CD4-positive, alpha-beta T cell (primary cell): ENCODE measurements around the gene TIMM22. TPM values are rescaled to one million over a fixed set of nuclear protein-coding genes. Genes with fewer than 3 reads are reported as not detected.

Experiments
- ATAC-seq: fragments of 200-7000 bp; cut with Tn5 transposase; one replicate; pipeline ENCODE4 v1.10.0; 2022; ENCODE audit warnings: mild to moderate bottlenecking; ENCODE audit not compliant: poor library complexity
- CTCF ChIA-PET: fragments of 350-600 bp; sonication (Branson Sonifier 250); formaldehyde crosslinking; loops from one replicate; lab custom pipeline; 2021; ENCODE audit warnings: antibody characterized with exemption, inconsistent platforms; lab: Charles Lee
- POLR2A ChIA-PET: fragments of 350-600 bp; sonication (Branson Sonifier 250); formaldehyde crosslinking; loops from one replicate; lab custom pipeline; 2021; ENCODE audit warnings: antibody characterized with exemption, inconsistent platforms; lab: Charles Lee
- DNase-seq, 14 experiments: peaks; one replicate each; pipeline ENCODE4 v3.0.0-alpha.2; 2013 to 2020; ENCODE audit warnings: mixed read lengths in 2 of 14
- H3K27ac ChIP-seq, 2 donors: one replicate each; pipeline versions ENCODE4 v1.5.1 to v1.7.0; 2013; ENCODE audit warnings: low read length in 2 of 2, low read depth in 1 of 2, mild to moderate bottlenecking in 1 of 2
- H3K27me3 ChIP-seq, 2 experiments: 1 replicate in 1 of 2; 2 replicates in 1 of 2; pipeline versions ENCODE4 v1.6.1 to v1.7.0; 2013; ENCODE audit warnings: low read length in 2 of 2, control low read depth in 1 of 2, mild to moderate bottlenecking in 1 of 2, moderate library complexity in 1 of 2; ENCODE audit not compliant: insufficient read depth in 2 of 2, control insufficient read depth in 1 of 2
- H3K36me3 ChIP-seq: one replicate; pipeline ENCODE4 v1.6.1; 2013; ENCODE audit warnings: low read length, control low read depth; ENCODE audit not compliant: insufficient read depth
- H3K4me1 ChIP-seq: one replicate; pipeline ENCODE4 v1.6.1; 2013; ENCODE audit warnings: low read length, control low read depth; ENCODE audit not compliant: insufficient read depth
- H3K4me3 ChIP-seq: one replicate; pipeline ENCODE4 v1.5.1; 2013; ENCODE audit warnings: mild to moderate bottlenecking, low read length, moderate library complexity
- H3K9me3 ChIP-seq, 2 experiments: 1 replicate in 1 of 2; 2 replicates in 1 of 2; pipeline versions ENCODE4 v1.6.1 to v1.7.0; 2013; ENCODE audit warnings: low read length in 2 of 2, mild to moderate bottlenecking in 2 of 2, control low read depth in 1 of 2, moderate library complexity in 1 of 2; ENCODE audit not compliant: control insufficient read depth in 1 of 2, insufficient read depth in 1 of 2
- H3K27ac Mint-ChIP-seq: one replicate; pipeline ENCODE4 v1.8.0; 2020; ENCODE audit warnings: mixed read lengths
- H3K27me3 Mint-ChIP-seq: one replicate; pipeline ENCODE4 v1.8.0; 2021; ENCODE audit warnings: mixed read lengths
- H3K36me3 Mint-ChIP-seq: one replicate; pipeline ENCODE4 v1.8.0; 2021; ENCODE audit warnings: low read depth, mixed read lengths
- H3K4me1 Mint-ChIP-seq: one replicate; pipeline ENCODE4 v1.8.0; 2021; ENCODE audit warnings: low read depth, mixed read lengths
- H3K4me3 Mint-ChIP-seq: one replicate; pipeline ENCODE4 v1.8.0; 2020; ENCODE audit warnings: mild to moderate bottlenecking, mixed read lengths
- H3K9me3 Mint-ChIP-seq: one replicate; pipeline ENCODE4 v1.8.0; 2020; ENCODE audit warnings: mixed read lengths
- CTCF ChIP-seq: fragments of 200-600 bp; IDR thresholded peaks from one replicate; pipeline ENCODE4 v1.8.0; 2022; ENCODE audit warnings: antibody characterized with exemption, mild to moderate bottlenecking
- intact Hi-C, 2 experiments: fragments of 100-400 bp; cut with DNase I in 1 of 2; cut with micrococcal nuclease in 1 of 2; formaldehyde crosslinking; loops; one replicate each; pipeline versions ENCODE4 v1.15.1 to v1.9.0; 2023 to 2025; cut with DNase I, micrococcal nuclease
- total RNA-seq, 174 experiments: library from RNA in 2 of 174; stranded (reverse) in 2 of 174; gene quantifications; one replicate each; pipeline ENCODE4 v1.2.3 and lab custom pipeline; 2021 to 2026

Gene TIMM22
- total RNA-seq, 2 experiments from 2014 or later, result 10.2 to 10.9 TPM

GRCh38 chr17:1010086-1010450 is 13.1 kb downstream of the TIMM22 start:
- ATAC-seq, result no peak
- POLR2A ChIA-PET, result no interaction called here
- intact Hi-C loops, result no loop called here
- Histone ChIP-seq H3K4me1 (peaks cover 4% of the 10 kb centered on the region), H3K27me3 (no peaks in the 10 kb centered on the region), H3K9me3 (no peaks in the 10 kb centered on the region), H3K27ac (no peak overlapping the region), H3K36me3 (peaks cover 66% of the 10 kb centered on the region), H3K4me3 (no peak overlapping the region)
- DNase-seq, result no peak
- Mint-ChIP-seq H3K27ac (no peak overlapping the region), H3K4me3 (no peak overlapping the region), H3K9me3 (no peaks in the 10 kb centered on the region), H3K4me1 (peaks cover 9% of the 10 kb centered on the region), H3K36me3 (peaks cover 36% of the 10 kb centered on the region), H3K27me3 (no peaks in the 10 kb centered on the region)
- no peak for TF ChIP-seq CTCF
- CTCF ChIA-PET, result no interaction called here

- Histone ChIP-seq H3K27ac (no peak overlapping the region), H3K27me3 (no peaks in the 10 kb centered on the region), H3K9me3 (no peaks in the 10 kb centered on the region), H3K36me3 (peaks cover 61% of the 10 kb centered on the region), H3K4me1 (peaks cover under 1% of the 10 kb centered on the region), H3K4me3 (no peak overlapping the region)
- Mint-ChIP-seq H3K9me3 (no peaks in the 10 kb centered on the region), H3K4me1 (peaks cover 4% of the 10 kb centered on the region), H3K27me3 (no peaks in the 10 kb centered on the region), H3K36me3 (peaks cover 31% of the 10 kb centered on the region), H3K4me3 (no peak overlapping the region), H3K27ac (no peak overlapping the region)
- CTCF ChIA-PET, result no interaction called here
- DNase-seq (no peak), ATAC-seq (no peak)
- POLR2A ChIA-PET, result no interaction called here
- TF ChIP-seq CTCF, result no peak
- intact Hi-C loops, result no loop called here
Measured at GRCh38 chr17:1010586-1010985, 13.7 kb downstream of the TIMM22 start.

GRCh38 chr17:1011138-1011537 is 14.2 kb downstream of the TIMM22 start:
- Mint-ChIP-seq H3K4me3 (no peak overlapping the region), H3K27me3 (no peaks in the 10 kb centered on the region), H3K36me3 (peaks cover 26% of the 10 kb centered on the region), H3K9me3 (no peaks in the 10 kb centered on the region), H3K27ac (no peak overlapping the region), H3K4me1 (no peaks in the 10 kb centered on the region)
- Histone ChIP-seq H3K27ac (no peak overlapping the region), H3K9me3 (no peaks in the 10 kb centered on the region), H3K27me3 (no peaks in the 10 kb centered on the region), H3K36me3 (peaks cover 55% of the 10 kb centered on the region), H3K4me1 (no peaks in the 10 kb centered on the region), H3K4me3 (no peak overlapping the region)
- no peak for TF ChIP-seq CTCF
- POLR2A ChIA-PET, result no interaction called here
- DNase-seq, result no peak
- no peak for ATAC-seq
- CTCF ChIA-PET, result no interaction called here
- intact Hi-C loops, result no loop called here
